H1 (cell line): Measurements from ENCODE around the gene IPO11. TPM values are rescaled to one million over a fixed set of nuclear protein-coding genes. Genes with fewer than 3 reads are reported as not detected.

Experiments used
- CTCF ChIA-PET: fragments of 300-600 bp; sonication (Branson Sonifier 250); formaldehyde crosslinking; loops from one replicate; lab custom pipeline; 2021; ENCODE audit not compliant: partially characterized antibody; lab: Charles Lee
- POLR2A ChIA-PET: fragments of 300-600 bp; sonication (Branson Sonifier 250); formaldehyde crosslinking; loops from one replicate; lab custom pipeline; 2021; ENCODE audit warnings: inconsistent platforms; ENCODE audit not compliant: partially characterized antibody; lab: Charles Lee
- DNase-seq, 2 experiments: peaks; one replicate each; pipeline versions ENCODE4 v3.0.0 to v3.0.0-alpha.2; 2010 to 2022; ENCODE audit warnings: low spot score in 2 of 2, low read depth in 1 of 2, mixed read lengths in 1 of 2
- FAIRE-seq: peaks from 2 replicates; lab custom pipeline; 2011; peaks lifted over from hg19 to GRCh38; lab: Jason Lieb, UNC
- H2AFZ ChIP-seq: 2 replicates; pipeline ENCODE4 v1.8.1; 2012; ENCODE audit warnings: low read length, inconsistent platforms
- H2AK5ac ChIP-seq: 2 replicates; pipeline ENCODE4 v1.6.1; 2013; ENCODE audit warnings: low read depth, low read length
- H2BK120ac ChIP-seq: replicated peaks from 2 replicates; pipeline ENCODE3; 2013; ENCODE audit warnings: low read depth, low read length, inconsistent platforms
- H2BK12ac ChIP-seq: 2 replicates; pipeline ENCODE4 v1.6.1; 2013; ENCODE audit warnings: low read depth, low read length
- H2BK15ac ChIP-seq: 2 replicates; pipeline ENCODE4 v1.6.1; 2013; ENCODE audit warnings: low read length
- H2BK20ac ChIP-seq: 2 replicates; pipeline ENCODE4 v1.6.1; 2013; ENCODE audit warnings: low read length
- H2BK5ac ChIP-seq: 2 replicates; pipeline ENCODE4 v1.6.1; 2013; ENCODE audit warnings: low read depth, low read length
- H3K14ac ChIP-seq: 2 replicates; pipeline ENCODE4 v1.6.1; 2013; ENCODE audit warnings: inconsistent platforms; ENCODE audit not compliant: insufficient read length
- H3K18ac ChIP-seq: 2 replicates; pipeline ENCODE4 v1.6.1; 2013; ENCODE audit warnings: low read length; ENCODE audit errors: extremely low read depth
- H3K23ac ChIP-seq: 2 replicates; pipeline ENCODE4 v1.6.1; 2013; ENCODE audit warnings: inconsistent platforms; ENCODE audit not compliant: insufficient read length
- H3K23me2 ChIP-seq: 2 replicates; pipeline ENCODE4 v1.6.1; 2013; ENCODE audit warnings: low read depth, low read length
- H3K27ac ChIP-seq: 2 replicates; pipeline ENCODE4 v1.6.1; 2011; ENCODE audit warnings: low read depth, low read length, inconsistent platforms
- H3K27me3 ChIP-seq, 4 experiments: replicated peaks in 1 of 4; 1 replicate in 1 of 4; 2 replicates in 3 of 4; pipeline versions ENCODE4 v1.6.1 to v1.8.1; 2011 to 2013; ENCODE audit warnings: low read length in 3 of 4, mild to moderate bottlenecking in 3 of 4, inconsistent platforms in 2 of 4, mixed read lengths in 2 of 4, moderate library complexity in 1 of 4; ENCODE audit not compliant: control insufficient read depth in 3 of 4, insufficient read depth in 3 of 4; ENCODE audit errors: extremely low read depth in 1 of 4
- H3K36me3 ChIP-seq, 4 experiments: 2 replicates each; pipeline versions ENCODE4 v1.6.1 to v1.8.1; 2011 to 2013; ENCODE audit warnings: mild to moderate bottlenecking in 4 of 4, low read length in 3 of 4, moderate library complexity in 2 of 4, control low read depth in 1 of 4, inconsistent platforms in 1 of 4; ENCODE audit not compliant: insufficient read depth in 4 of 4, control insufficient read depth in 2 of 4
- H3K4ac ChIP-seq: replicated peaks from 2 replicates; pipeline ENCODE3; 2013; ENCODE audit warnings: low read length, low read depth, mixed read lengths, inconsistent platforms; ENCODE audit not compliant: insufficient read length
- H3K4me1 ChIP-seq, 4 experiments: replicated peaks in 1 of 4; 1 replicate in 1 of 4; 2 replicates in 3 of 4; pipeline versions ENCODE4 v1.6.1 to v1.8.1; 2011 to 2013; ENCODE audit warnings: low read length in 3 of 4, inconsistent platforms in 2 of 4, mixed read lengths in 1 of 4; ENCODE audit not compliant: insufficient read depth in 4 of 4, control insufficient read depth in 3 of 4
- H3K4me2 ChIP-seq, 2 experiments: 2 replicates each; pipeline versions ENCODE4 v1.6.1 to v1.8.1; 2011 to 2013; ENCODE audit warnings: low read depth in 2 of 2, low read length in 2 of 2, control low read depth in 1 of 2, inconsistent platforms in 1 of 2, mild to moderate bottlenecking in 1 of 2; ENCODE audit not compliant: insufficient read depth in 1 of 2
- H3K4me3 ChIP-seq, 4 experiments: fragments of 200-600, 300-600 bp in 1 of 4; sonication (generic), shearing (Covaris generic), sonication (Bioruptor Twin) in 1 of 4; 2 replicates each; pipeline versions ENCODE4 v1.5.1 to v1.8.1; 2011 to 2016; ENCODE audit warnings: low read length in 4 of 4, low read depth in 3 of 4, control low read depth in 2 of 4, inconsistent platforms in 2 of 4, mild to moderate bottlenecking in 2 of 4, mixed read lengths in 1 of 4, moderate library complexity in 1 of 4; ENCODE audit not compliant: insufficient read depth in 2 of 4; ENCODE audit errors: extremely low read depth in 1 of 4
- H3K56ac ChIP-seq: replicated peaks from 2 replicates; pipeline ENCODE3; 2013; ENCODE audit warnings: low read depth, mild to moderate bottlenecking, mixed read lengths, low read length, inconsistent platforms; ENCODE audit not compliant: insufficient read length
- H3K79me1 ChIP-seq: 2 replicates; pipeline ENCODE4 v1.6.1; 2013; ENCODE audit warnings: low read depth, low read length, control low read depth
- H3K79me2 ChIP-seq, 2 experiments: 2 replicates each; pipeline versions ENCODE4 v1.6.1 to v1.8.1; 2012 to 2013; ENCODE audit warnings: low read length in 2 of 2, mild to moderate bottlenecking in 2 of 2, inconsistent platforms in 1 of 2; ENCODE audit not compliant: insufficient read depth in 2 of 2, control insufficient read depth in 1 of 2
- H3K9ac ChIP-seq, 4 experiments: replicated peaks in 1 of 4; 1 replicate in 1 of 4; 2 replicates in 3 of 4; pipeline versions ENCODE4 v1.6.1 to v1.8.1; 2011 to 2013; ENCODE audit warnings: low read depth in 3 of 4, low read length in 3 of 4, control low read depth in 2 of 4, mild to moderate bottlenecking in 2 of 4, moderate library complexity in 2 of 4, inconsistent platforms in 1 of 4; ENCODE audit errors: extremely low read depth in 1 of 4
- H3K9me3 ChIP-seq, 2 experiments: 2 replicates each; pipeline versions ENCODE4 v1.6.1 to v1.8.1; 2012 to 2013; ENCODE audit warnings: mild to moderate bottlenecking in 2 of 2, moderate library complexity in 2 of 2, control low read depth in 1 of 2, inconsistent platforms in 1 of 2, low read depth in 1 of 2, low read length in 1 of 2, mixed read lengths in 1 of 2; ENCODE audit not compliant: insufficient read depth in 2 of 2
- H4K20me1 ChIP-seq, 2 experiments: replicated peaks in 1 of 2; 2 replicates each; pipeline versions ENCODE3 to v1.8.1; 2011 to 2013; ENCODE audit warnings: inconsistent platforms in 2 of 2, low read length in 2 of 2, mild to moderate bottlenecking in 1 of 2; ENCODE audit not compliant: insufficient read depth in 2 of 2, control insufficient read depth in 1 of 2
- H4K5ac ChIP-seq: 2 replicates; pipeline ENCODE4 v1.6.1; 2013; ENCODE audit warnings: low read length, low read depth, mixed read lengths, inconsistent platforms; ENCODE audit not compliant: insufficient read length
- H4K8ac ChIP-seq: 2 replicates; pipeline ENCODE4 v1.8.0; 2013; ENCODE audit warnings: mild to moderate bottlenecking, moderate library complexity, low read length, inconsistent platforms; ENCODE audit not compliant: insufficient read depth; ENCODE audit errors: extremely low read depth
- H4K91ac ChIP-seq: replicated peaks from 2 replicates; pipeline ENCODE3; 2013; ENCODE audit warnings: low read length, mixed read lengths, inconsistent platforms; ENCODE audit not compliant: insufficient read length
- BCL11A ChIP-seq, 2 experiments: IDR thresholded peaks; one replicate each; pipeline ENCODE4 v1.6.1; 2011; ENCODE audit warnings: low read depth in 2 of 2, low read length in 2 of 2, mild to moderate bottlenecking in 2 of 2
- BRCA1 ChIP-seq: IDR thresholded peaks from 2 replicates; pipeline ENCODE4 v1.6.1; 2012; ENCODE audit warnings: low read depth, low read length, improper control_type of control experiment
- CEBPB ChIP-seq: IDR thresholded peaks from 2 replicates; pipeline ENCODE4 v1.6.1; 2012; ENCODE audit warnings: low read depth, low read length
- CTBP2 ChIP-seq: IDR thresholded peaks from 2 replicates; pipeline ENCODE4 v1.7.0; 2011; ENCODE audit warnings: borderline replicate concordance, mild to moderate bottlenecking, moderate library complexity, mixed read lengths, low read length; ENCODE audit not compliant: insufficient read depth, insufficient read length
- EGR1 ChIP-seq: IDR thresholded peaks from 2 replicates; pipeline ENCODE4 v1.6.1; 2011; ENCODE audit warnings: low read depth, low read length, borderline replicate concordance
- EP300 ChIP-seq, 2 experiments: IDR thresholded peaks; 1 replicate in 1 of 2; 2 replicates in 1 of 2; pipeline ENCODE4 v1.6.1; 2011 to 2012; ENCODE audit warnings: low read depth in 2 of 2, low read length in 2 of 2, mild to moderate bottlenecking in 2 of 2, borderline replicate concordance in 1 of 2, inconsistent platforms in 1 of 2, moderate library complexity in 1 of 2
- FOSL1 ChIP-seq: IDR thresholded peaks from 2 replicates; pipeline ENCODE4 v1.6.1; 2011; ENCODE audit warnings: mild to moderate bottlenecking, low read depth, low read length, moderate library complexity; ENCODE audit not compliant: insufficient read depth
- HDAC6 ChIP-seq: IDR thresholded peaks from one replicate; pipeline ENCODE4 v1.7.1; 2012; ENCODE audit warnings: low read depth, mild to moderate bottlenecking, inconsistent platforms, low read length, moderate library complexity
- KDM5A ChIP-seq: fragments of 200-600 bp; IDR thresholded peaks from 2 replicates; pipeline ENCODE4 v1.7.1; 2012; ENCODE audit warnings: mild to moderate bottlenecking, low read length, inconsistent platforms, mixed read lengths
- NRF1 ChIP-seq: IDR thresholded peaks from 2 replicates; pipeline ENCODE4 v1.6.1; 2011; ENCODE audit warnings: mild to moderate bottlenecking, low read depth, low read length, improper control_type of control experiment
- POLR2AphosphoS5 ChIP-seq: IDR thresholded peaks from 2 replicates; pipeline ENCODE4 v1.6.1; 2011; ENCODE audit warnings: low read depth, low read length
- POU5F1 ChIP-seq: IDR thresholded peaks from 2 replicates; pipeline ENCODE4 v1.6.1; 2011; ENCODE audit warnings: low read depth, mild to moderate bottlenecking, low read length, moderate library complexity
- RAD21 ChIP-seq, 2 experiments: IDR thresholded peaks in 1 of 2; conservative IDR thresholded peaks in 1 of 2; 2 replicates each; pipeline ENCODE4 v1.6.1; 2011; ENCODE audit warnings: low read depth in 2 of 2, low read length in 2 of 2, improper control_type of control experiment in 1 of 2, inconsistent platforms in 1 of 2, mild to moderate bottlenecking in 1 of 2, moderate library complexity in 1 of 2
- SIX5 ChIP-seq: IDR thresholded peaks from 2 replicates; pipeline ENCODE4 v1.6.1; 2011; ENCODE audit warnings: mild to moderate bottlenecking, low read depth, low read length
- SP2 ChIP-seq: IDR thresholded peaks from 2 replicates; pipeline ENCODE4 v1.6.1; 2012; ENCODE audit warnings: mild to moderate bottlenecking, low read length, inconsistent platforms
- WGBS, 2 experiments: shearing (Covaris generic) in 1 of 2; methylation state at CpG; one replicate each; pipeline versions ENCODE4 v1.1.6 to v1.1.7; 2013 to 2015; ENCODE audit warnings: low lambda C conversion rate in 2 of 2, mixed read lengths in 2 of 2, inconsistent platforms in 1 of 2, low coverage in 1 of 2, missing lambda C conversion rate in 1 of 2; ENCODE audit not compliant: insufficient replicate concordance in 2 of 2, insufficient coverage in 1 of 2, insufficient read length in 1 of 2; ENCODE audit errors: extremely low coverage in 1 of 2, missing lambda C conversion rate in 1 of 2; 5-methylcytosine and 5-hydroxymethylcytosine counted together
- polyA plus RNA-seq, 7 experiments: library from polyadenylated mRNA; depleted of rRNA in 3 of 7; stranded (reverse) in 5 of 7; unstranded in 2 of 7; fragments of >200 nt in 5 of 7; fragments of 200-250 nt in 2 of 7; gene quantifications; 1 replicate in 5 of 7; 2 replicates in 1 of 7; 4 replicates in 1 of 7; pipeline versions ENCODE4 v1.2.1 to v1.2.3, GENCODE V29; 2011 to 2013; ENCODE audit warnings: missing spikeins in 2 of 7, mixed read lengths in 2 of 7
- total RNA-seq: library from RNA; stranded (reverse); fragmentation: NEBNext Ultra II Directional; extraction: Animal tissue kit (Norgen Biotek cat#: 25700); gene quantifications from 2 replicates; pipeline ENCODE4 v1.2.1, GENCODE V29; 2021

Gene IPO11
- total and polyA plus RNA-seq, 2 of the 8 experiments (the other 6 are each of a cell fraction or from before 2014, with no cell fraction given), result 23.6 to 64.4 TPM

- H3K9me3 ChIP-seq, result no peaks in the 10 kb centered on the region
- H3K4me2 ChIP-seq, result no peak overlapping the region
- no peaks in the 10 kb centered on the region for H3K27me3 ChIP-seq
- WGBS, 2 experiments, result 77% methylated on average over 1 of the region's 1 CpG; no CpG with 5 or more reads in 1 of the 2 experiments
- H3K9ac ChIP-seq, result no peak overlapping the region
- H2BK120ac ChIP-seq, result no peak overlapping the region
- H2BK5ac ChIP-seq, result no peak overlapping the region
- H3K79me2 ChIP-seq, result no peaks in the 10 kb centered on the region
- no peak overlapping the region for H2AK5ac ChIP-seq
- H3K23me2 ChIP-seq, result no peaks in the 10 kb centered on the region
- no peak overlapping the region for H3K18ac ChIP-seq
- H2AFZ ChIP-seq, result no peak overlapping the region
- H3K14ac ChIP-seq, result no peak overlapping the region
- H3K27ac ChIP-seq, result no peak overlapping the region
- peaks cover 0 to 15% (median 6%) of the 10 kb centered on the region in 4 experiments; a peak in 3 of 8 replicates for H3K36me3 ChIP-seq
- no peak overlapping the region for H2BK15ac ChIP-seq
- H3K4ac ChIP-seq, result no peak overlapping the region
- H3K79me1 ChIP-seq, result no peaks in the 10 kb centered on the region
- no peak overlapping the region for H3K23ac ChIP-seq
- FAIRE-seq (no peak), DNase-seq (no peak)
- no peak overlapping the region for H3K56ac ChIP-seq
- H2BK12ac ChIP-seq, result no peak overlapping the region
- H3K4me3 ChIP-seq, result no peak overlapping the region
- H2BK20ac ChIP-seq, result no peak overlapping the region
- ChIA-PET POLR2A (no interaction called here), CTCF (interaction anchor here (0.9 to 1.6 kb wide), 2 partner anchors 22 to 27 kb away, joined by 3 to 5 read pairs; no protein-coding TSS in a partner anchor)
- H3K4me1 ChIP-seq, result no peaks in the 10 kb centered on the region
- H4K8ac ChIP-seq, result no peak overlapping the region
- no peak overlapping the region for H4K5ac ChIP-seq
- H4K91ac ChIP-seq, result no peak overlapping the region
- peaks cover 0 to 2% of the 10 kb centered on the region in 2 experiments for H4K20me1 ChIP-seq
- TF ChIP-seq CEBPB, result no peak
- no peak for TF ChIP-seq POLR2AphosphoS5
- TF ChIP-seq EGR1, result no peak
- TF ChIP-seq BCL11A (IDR thresholded peaks at IDR 0.05; ENCODE audit: low read depth in 2 of 2, low read length in 2 of 2), result no peak
- no peak for TF ChIP-seq SP2
- no peak for TF ChIP-seq POU5F1
- TF ChIP-seq RAD21 (IDR thresholded peaks at IDR 0.05 in 1 of 2, conservative IDR thresholded peaks at IDR 0.05 in 1 of 2; ENCODE audit: low read depth in 2 of 2, low read length in 2 of 2), result no peak
- no peak for TF ChIP-seq KDM5A
- TF ChIP-seq NRF1, result no peak
- TF ChIP-seq FOSL1, result no peak
- TF ChIP-seq SIX5, result no peak
- no peak for TF ChIP-seq BRCA1
- TF ChIP-seq EP300 (IDR thresholded peaks at IDR 0.05; ENCODE audit: borderline replicate concordance in 1 of 2, low read depth in 2 of 2, low read length in 2 of 2), result no peak
- TF ChIP-seq CTBP2, result no peak
- no peak for TF ChIP-seq HDAC6
Measured at GRCh38 chr5:62486672-62487071, 74.1 kb downstream of the IPO11 start.
